ENCODE measurements around the gene ERBB4.

DNA sequence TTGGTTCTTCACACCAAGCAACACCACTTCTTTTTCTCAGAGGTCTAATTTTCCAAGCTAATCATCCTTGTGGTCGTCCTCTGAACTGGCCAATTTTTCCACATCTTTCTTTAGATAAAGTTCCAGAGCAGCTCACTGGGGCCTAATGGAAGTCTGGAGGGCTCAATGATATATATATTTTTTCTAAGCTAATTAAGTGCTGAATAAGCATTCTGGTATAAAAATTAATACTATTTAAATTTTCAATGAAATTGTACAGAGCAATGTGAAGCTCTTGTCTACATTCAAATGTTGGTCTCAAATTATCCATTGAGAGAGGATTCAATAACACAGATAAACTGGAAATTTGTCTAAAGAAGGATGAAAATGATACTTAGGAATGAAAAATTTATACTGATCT, 866.6 kb downstream of the ERBB4 start:
- TF ChIP-seq, protein P1, sequence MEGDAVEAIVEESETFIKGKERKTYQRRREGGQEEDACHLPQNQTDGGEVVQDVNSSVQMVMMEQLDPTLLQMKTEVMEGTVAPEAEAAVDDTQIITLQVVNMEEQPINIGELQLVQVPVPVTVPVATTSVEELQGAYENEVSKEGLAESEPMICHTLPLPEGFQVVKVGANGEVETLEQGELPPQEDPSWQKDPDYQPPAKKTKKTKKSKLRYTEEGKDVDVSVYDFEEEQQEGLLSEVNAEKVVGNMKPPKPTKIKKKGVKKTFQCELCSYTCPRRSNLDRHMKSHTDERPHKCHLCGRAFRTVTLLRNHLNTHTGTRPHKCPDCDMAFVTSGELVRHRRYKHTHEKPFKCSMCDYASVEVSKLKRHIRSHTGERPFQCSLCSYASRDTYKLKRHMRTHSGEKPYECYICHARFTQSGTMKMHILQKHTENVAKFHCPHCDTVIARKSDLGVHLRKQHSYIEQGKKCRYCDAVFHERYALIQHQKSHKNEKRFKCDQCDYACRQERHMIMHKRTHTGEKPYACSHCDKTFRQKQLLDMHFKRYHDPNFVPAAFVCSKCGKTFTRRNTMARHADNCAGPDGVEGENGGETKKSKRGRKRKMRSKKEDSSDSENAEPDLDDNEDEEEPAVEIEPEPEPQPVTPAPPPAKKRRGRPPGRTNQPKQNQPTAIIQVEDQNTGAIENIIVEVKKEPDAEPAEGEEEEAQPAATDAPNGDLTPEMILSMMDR (conservative IDR thresholded peaks at IDR 0.05; ENCODE audit: low read length): no peak
- no peak for TF ChIP-seq EZH2phosphoT487 (IDR thresholded peaks at IDR 0.05; ENCODE audit: borderline replicate concordance, low read depth, low read length)
